Suppressor macrophage treated with lipopolysaccharide for 4 hours (primary cell): ENCODE measurements around the gene CGB2.
"Not testable (repeated sequence)": the region's sequence is repeated elsewhere in the genome, so short reads cannot be mapped to it uniquely, and the experiment has no call there.

Source experiments
- DNase-seq: peaks from one replicate; pipeline ENCODE4 v3.0.0-alpha.2; 2020

CGB2 gene

GRCh38 chr19:49038557-49039276 is 7.0 kb downstream of the CGB2 start:
- not testable (repeated sequence) for DNase-seq

DNA sequence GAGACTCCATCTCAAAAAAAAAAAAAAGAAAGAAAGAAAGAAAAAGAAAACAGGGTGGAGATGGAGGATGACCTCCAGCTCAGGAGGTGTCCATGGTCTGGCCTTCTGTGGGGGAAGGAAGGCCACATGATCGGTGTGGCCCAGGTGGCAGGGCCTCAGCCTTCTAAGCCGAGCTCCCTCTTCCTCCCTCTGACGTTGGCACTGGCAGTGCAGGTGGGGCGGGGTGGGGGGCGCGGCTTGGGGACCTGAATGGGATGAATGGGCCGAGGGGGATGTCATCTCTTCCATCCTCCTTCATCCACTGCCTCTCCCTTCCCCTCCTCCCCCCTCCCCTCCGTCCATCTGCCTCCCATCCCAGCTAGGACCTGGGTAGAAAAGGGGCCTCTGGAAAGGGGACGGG is 8.0 kb downstream of the CGB2 start:
- DNase-seq = not testable (repeated sequence)

GRCh38 chr19:49042177-49042576 is 10.5 kb downstream of the CGB2 start:
- DNase-seq = no peak

DNA sequence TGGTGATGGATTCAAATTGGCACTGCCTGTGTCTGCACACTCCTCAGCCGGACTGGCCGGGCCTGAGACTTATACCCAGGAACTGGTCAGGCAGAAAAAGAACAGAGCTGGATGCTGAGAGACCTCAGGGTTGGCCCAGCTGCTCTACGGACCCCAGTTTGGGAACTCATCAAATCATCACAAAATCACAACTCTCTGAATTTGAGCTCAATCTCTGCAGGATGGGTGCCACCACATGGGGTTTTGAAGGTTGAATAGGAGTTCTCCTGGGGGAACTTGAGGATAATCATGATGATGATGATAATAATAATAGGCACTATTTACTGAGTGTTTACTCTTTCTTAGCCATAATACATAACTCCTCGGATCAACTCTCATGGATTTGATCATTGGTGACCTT is 11.0 kb downstream of the CGB2 start:
- not testable (repeated sequence) for DNase-seq

DNA sequence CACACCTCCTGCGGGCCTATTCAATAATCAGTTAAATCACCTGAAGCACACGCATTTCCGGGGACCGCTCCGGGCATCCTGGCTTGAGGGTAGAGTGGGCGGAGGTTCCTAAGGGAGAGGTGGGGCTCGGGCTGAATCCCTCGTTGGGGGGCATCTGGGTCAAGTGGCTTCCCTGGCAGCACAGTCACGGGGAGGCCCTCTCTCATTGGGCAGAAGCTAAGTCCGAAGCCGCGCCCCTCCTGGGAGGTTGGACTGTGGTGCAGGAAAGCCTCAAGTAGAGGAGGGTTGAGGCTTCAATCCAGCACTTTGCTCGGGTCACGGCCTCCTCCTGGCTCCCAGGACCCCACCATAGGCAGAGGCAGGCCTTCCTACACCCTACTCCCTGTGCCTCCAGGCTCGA is 11.9 kb downstream of the CGB2 start, which contains the start of gene CGB5:
Gene CGB5 (plus strand): TSS at position 301 of the 400 bp plus-strand sequence. CDS start 362 bp downstream, outside the sequence.
- not testable (repeated sequence) for DNase-seq

- not testable (repeated sequence) for DNase-seq
These were observed 17.3 kb downstream of the CGB2 start, which contains the start of gene CGB8 for GRCh38 chr19:49049011-49049410. CGB8 (minus strand) TSS chr19:49049111; CDS start chr19:49048739, 372 bp downstream.

GRCh38 chr19:49049834-49050233 is 18.1 kb downstream of the CGB2 start:
- DNase-seq = not testable (repeated sequence)

DNA sequence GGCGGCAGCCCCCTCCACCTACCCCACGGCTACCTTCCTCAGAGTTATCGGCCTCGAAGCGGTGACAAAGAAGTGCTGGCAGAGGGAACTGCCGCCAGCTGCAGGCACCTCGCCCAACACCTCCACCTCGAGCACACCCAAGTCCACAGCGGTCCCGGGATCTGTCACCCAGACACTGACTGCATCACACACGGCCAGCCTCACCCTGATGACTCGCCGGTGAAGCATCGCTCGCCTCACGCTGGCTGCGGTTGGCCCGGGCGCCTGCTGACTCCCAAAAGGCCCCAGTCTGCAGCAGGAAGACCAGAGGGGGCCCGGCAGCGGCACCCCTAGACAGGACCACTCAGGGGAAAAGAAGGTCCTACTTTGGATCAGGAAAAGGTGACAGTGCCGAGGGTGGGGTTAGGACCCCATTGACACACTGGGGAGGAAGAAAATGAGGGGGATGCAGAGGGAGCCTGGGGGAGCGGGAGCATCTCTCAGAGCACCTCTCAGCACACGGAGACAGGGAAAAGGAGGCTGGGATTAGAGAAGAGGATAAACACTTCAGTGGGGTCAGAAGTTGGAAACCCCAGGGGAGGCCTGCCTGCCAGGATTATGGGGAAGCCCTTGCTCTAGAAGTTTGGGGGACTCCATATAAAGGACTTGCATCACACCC is 18.8 kb downstream of the CGB2 start:
- not testable (repeated sequence) for DNase-seq

- peak; percentile 53 for DNase-seq
These were observed 24.6 kb downstream of the CGB2 start for GRCh38 chr19:49056101-49056901.

- DNase-seq = not testable (repeated sequence)
These were observed 25.4 kb downstream of the CGB2 start for GRCh38 chr19:49056902-49057596.

DNA sequence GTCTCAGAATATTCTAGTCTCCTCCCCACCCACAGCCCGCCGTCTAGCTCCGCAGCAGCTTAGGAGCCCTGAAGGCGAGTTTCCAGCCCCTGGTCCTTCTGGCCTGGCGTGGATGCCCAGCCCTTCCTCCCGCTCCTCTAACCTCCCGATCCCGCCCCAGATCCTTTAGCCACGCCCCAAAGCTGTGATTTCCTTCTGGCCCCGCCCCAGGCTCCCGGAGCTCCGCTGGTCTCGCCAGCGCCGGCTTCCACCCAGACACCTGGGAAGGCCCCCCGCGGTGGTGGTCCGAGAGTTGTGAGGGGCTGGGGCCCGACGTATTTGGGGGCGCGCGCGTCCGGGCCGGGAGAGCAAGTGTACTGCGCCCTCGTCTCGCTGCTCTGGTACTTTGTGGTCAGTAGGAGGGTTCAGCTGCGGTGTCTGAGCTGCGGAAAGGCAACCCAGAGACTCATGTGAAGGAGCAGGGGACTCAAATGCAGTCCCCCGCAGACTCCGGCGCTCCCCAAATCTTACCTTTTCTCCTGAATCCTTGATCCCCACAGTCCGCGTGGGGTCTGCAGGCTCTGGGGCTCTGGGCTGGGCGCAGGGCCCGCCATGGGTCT is 26.0 kb downstream of the CGB2 start, which contains the start of gene CGB7:
Gene CGB7 (minus strand): TSS at position 114 of the 599 bp plus-strand sequence. CDS start 2,374 bp downstream, outside the sequence.
- peak; percentile 63 for DNase-seq

- DNase-seq = no peak
These were observed 26.9 kb downstream of the CGB2 start for GRCh38 chr19:49058562-49058961.

DNA sequence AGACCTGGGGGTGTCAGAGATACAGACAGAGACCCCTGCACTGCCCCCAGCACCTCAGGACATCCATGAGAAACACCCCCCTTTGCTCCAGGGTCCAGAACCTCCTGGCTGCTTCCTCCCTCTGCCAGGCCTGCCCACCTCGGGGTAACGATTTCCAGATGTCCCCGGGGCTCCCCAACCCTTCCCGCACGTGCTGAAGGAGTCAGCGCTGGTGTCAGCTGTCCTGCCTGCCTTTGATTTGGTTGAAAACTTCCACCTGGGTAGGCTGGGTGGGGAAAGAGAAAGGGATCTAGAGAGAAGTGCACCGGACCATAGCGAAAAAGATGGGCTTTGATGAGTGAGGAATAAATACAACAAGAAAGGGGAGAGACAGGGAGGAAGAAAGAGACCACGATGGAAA is 27.4 kb downstream of the CGB2 start:
- DNase-seq = no peak

DNA sequence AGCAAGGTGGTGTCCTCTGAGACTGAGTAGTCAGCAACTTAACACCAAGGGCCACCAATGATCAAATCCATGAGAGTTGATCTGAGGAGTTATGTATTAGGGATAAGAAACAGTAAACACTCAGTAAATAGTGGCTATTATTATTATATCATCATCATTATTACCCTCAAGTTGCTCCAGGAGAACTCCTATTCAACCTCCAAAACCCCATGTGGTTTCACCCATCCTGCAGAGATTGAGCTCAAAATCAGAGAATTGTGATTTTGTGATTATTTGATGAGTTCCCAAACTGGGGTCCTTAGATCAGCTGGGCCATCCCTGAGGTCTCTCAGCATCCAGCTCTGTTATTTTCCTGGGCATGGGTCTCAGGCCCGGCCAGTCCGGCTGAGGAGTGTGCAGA is 29.3 kb downstream of the CGB2 start:
- DNase-seq = no peak

GRCh38 chr19:49061445-49061844 is 29.8 kb downstream of the CGB2 start:
- no peak for DNase-seq

GRCh38 chr19:49064029-49064629 is 32.4 kb downstream of the CGB2 start:
- DNase-seq = no peak

GRCh38 chr19:49064768-49065611 is 33.3 kb downstream of the CGB2 start, which contains the start of gene NTF4:
NTF4 (minus strand) TSS chr19:49064818; CDS start chr19:49061997, 2,821 bp downstream.
- DNase-seq = no peak

DNA sequence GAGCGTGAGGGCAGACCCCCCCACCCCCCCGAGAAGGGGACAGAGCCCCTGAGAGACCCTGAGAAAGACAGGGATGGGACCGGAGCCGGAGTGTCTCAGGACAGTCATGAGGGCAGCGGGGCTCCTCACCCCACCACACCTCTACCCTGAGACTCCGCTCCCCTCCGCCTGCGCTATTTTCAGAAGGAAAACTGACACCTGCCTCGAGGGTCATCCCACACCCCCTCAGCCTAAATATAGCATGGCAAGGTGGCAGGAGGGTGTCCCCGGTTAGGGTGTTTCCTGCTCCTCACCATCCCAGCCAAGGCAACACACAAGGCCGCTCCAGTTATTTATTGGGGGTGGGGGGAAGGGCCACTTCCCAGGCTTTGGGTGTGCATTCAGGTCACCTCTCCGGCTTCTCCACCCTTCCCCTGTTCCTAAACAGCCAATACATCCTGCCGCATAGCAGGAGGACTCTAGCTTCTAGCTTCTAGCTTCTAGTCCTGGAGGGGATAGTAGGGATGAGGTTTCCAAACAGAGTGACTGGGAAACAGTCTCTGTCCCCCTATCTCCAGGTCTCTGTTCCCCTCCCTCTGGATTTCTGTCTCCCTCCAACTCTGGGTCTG is 34.3 kb downstream of the CGB2 start:
- DNase-seq = no peak

DNA sequence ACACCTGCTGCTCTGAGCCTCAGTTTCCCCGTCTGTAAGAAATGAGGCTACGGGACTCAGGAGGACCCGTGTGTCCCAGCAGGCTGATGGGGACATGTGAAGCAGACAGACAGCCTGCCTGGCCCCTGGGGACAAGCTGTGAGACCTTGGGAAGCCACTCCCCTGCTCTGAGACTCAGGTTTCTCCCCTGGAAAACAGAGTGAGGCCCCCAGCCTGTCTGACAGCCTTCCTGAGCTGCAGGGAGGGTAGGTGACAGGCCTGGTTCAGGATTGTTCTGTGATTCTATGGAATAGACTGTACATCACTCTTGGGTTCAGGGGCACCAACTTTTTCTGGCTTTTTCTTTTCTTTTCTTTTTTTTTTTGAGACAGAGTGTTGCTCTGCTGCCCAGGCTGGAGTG is 35.9 kb downstream of the CGB2 start:
- no peak for DNase-seq

- DNase-seq = no peak
These were observed 37.3 kb downstream of the CGB2 start for GRCh38 chr19:49069026-49069425.
